ENCODE results near the gene ABHD4.

- TF ChIP-seq POLR2A (IDR thresholded peaks at IDR 0.05) = no peak
- TF ChIP-seq POLR2AphosphoS5 (IDR thresholded peaks at IDR 0.05) = no peak
- TF ChIP-seq CTCF (IDR thresholded peaks at IDR 0.05) = no peak
- TF ChIP-seq EP300 (IDR thresholded peaks at IDR 0.05) = no peak
These were observed 9.5 kb upstream of the ABHD4 start for GRCh38 chr14:22588526-22589095.
